Neural crest cell (in vitro differentiated cells): ENCODE data around the gene OR2M7. TPM values are rescaled to one million over a fixed set of nuclear protein-coding genes. Genes with fewer than 3 reads are reported as not detected.
"Not testable (repeated sequence)": the region's sequence is repeated elsewhere in the genome, so short reads cannot be mapped to it uniquely, and the experiment has no call there.

Experiments
- DNase-seq: peaks from one replicate; pipeline ENCODE4 v3.0.0; 2021; ENCODE audit warnings: low read depth, mixed read lengths, low spot score
- H3K27ac Mint-ChIP-seq: one replicate; pipeline ENCODE4 v1.8.0; 2021; ENCODE audit warnings: mild to moderate bottlenecking, mixed read lengths; ENCODE audit not compliant: unreplicated experiment
- H3K27me3 Mint-ChIP-seq: 2 replicates; pipeline ENCODE4 v1.8.0; 2021; ENCODE audit warnings: low read depth, mild to moderate bottlenecking, mixed read lengths
- H3K36me3 Mint-ChIP-seq: 2 replicates; pipeline ENCODE4 v1.8.0; 2021; ENCODE audit warnings: low read depth, mild to moderate bottlenecking, mixed read lengths
- H3K4me1 Mint-ChIP-seq: 2 replicates; pipeline ENCODE4 v1.8.0; 2021; ENCODE audit warnings: mixed read lengths
- H3K4me3 Mint-ChIP-seq: one replicate; pipeline ENCODE4 v1.8.0; 2021; ENCODE audit warnings: mild to moderate bottlenecking, mixed read lengths
- H3K9me3 Mint-ChIP-seq: 2 replicates; pipeline ENCODE4 v1.8.0; 2021; ENCODE audit warnings: mixed read lengths
- total RNA-seq: library from RNA; stranded (reverse); gene quantifications from 2 replicates; pipeline ENCODE4 v1.2.1, GENCODE V29; 2021
- TF ChIP-seq, protein P1 (sequence below): fragments of 200-600 bp; sonication (generic); conservative IDR thresholded peaks from 2 replicates; pipeline ENCODE4 v1.5.0; 2021; ENCODE audit warnings: antibody characterized with exemption, mild to moderate bottlenecking

Gene OR2M7
- total RNA-seq, 1 donor from 2014 or later, result not detected

DNA sequence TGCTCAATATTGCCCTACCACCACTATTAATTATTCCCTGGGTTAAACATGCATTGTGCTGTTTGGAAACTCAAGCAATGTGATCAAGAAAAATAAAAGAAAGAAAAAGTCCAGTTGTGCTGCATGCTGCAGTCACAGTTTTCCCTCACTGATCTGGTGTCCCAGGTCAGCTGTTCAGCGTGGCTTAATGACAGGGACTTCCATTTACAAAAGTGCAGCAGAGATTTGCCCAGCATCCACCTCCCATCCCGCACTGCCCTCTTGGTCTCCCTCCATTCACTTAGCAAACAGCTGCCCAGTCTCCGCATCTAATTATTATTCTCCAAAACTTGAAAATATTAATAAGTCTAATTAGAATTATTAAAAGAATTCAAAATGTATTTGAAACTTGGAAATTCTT lies 35.0 kb upstream of the OR2M7 start:
- Mint-ChIP-seq H3K4me3 (no peak overlapping the region), H3K27me3 (no peaks in the 10 kb centered on the region), H3K4me1 (no peaks in the 10 kb centered on the region), H3K27ac (no peak overlapping the region), H3K9me3 (peaks cover 17% of the 10 kb centered on the region), H3K36me3 (peaks cover 10% of the 10 kb centered on the region)
- TF ChIP-seq, protein P1, sequence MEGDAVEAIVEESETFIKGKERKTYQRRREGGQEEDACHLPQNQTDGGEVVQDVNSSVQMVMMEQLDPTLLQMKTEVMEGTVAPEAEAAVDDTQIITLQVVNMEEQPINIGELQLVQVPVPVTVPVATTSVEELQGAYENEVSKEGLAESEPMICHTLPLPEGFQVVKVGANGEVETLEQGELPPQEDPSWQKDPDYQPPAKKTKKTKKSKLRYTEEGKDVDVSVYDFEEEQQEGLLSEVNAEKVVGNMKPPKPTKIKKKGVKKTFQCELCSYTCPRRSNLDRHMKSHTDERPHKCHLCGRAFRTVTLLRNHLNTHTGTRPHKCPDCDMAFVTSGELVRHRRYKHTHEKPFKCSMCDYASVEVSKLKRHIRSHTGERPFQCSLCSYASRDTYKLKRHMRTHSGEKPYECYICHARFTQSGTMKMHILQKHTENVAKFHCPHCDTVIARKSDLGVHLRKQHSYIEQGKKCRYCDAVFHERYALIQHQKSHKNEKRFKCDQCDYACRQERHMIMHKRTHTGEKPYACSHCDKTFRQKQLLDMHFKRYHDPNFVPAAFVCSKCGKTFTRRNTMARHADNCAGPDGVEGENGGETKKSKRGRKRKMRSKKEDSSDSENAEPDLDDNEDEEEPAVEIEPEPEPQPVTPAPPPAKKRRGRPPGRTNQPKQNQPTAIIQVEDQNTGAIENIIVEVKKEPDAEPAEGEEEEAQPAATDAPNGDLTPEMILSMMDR, result no peak
- DNase-seq, result no peak

DNA sequence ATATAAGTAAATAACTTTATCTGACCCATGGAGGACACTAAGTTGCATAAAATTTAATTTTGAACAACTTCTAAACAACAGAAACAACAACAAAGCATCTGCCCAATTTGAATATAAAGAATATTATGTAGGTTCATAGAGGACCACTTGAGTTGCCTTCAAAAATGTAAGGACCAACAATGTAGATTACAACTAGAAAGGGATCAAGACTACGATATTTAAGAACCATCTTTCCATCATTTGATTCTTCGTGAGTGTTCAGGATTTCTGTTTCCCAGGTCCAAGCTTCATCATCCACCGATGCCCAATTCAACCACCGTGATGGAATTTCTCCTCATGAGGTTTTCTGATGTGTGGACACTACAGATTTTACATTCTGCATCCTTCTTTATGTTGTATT lies 24.1 kb upstream of the OR2M7 start, which contains the start of gene OR14C36:
Gene OR14C36, plus strand, starts transcription at position 301 of the 400 bp plus-strand sequence. Its CDS starts 0 bp downstream, at position 301.
- Mint-ChIP-seq H3K27me3 (no peaks in the 10 kb centered on the region), H3K4me3 (no peak within 1 kb of the TSS), H3K4me1 (no peaks in the 10 kb centered on the region), H3K36me3 (no peaks in the 10 kb centered on the region), H3K27ac (no peak within 1 kb of the TSS), H3K9me3 (peaks cover 23% of the 10 kb centered on the region)
- TF ChIP-seq, protein P1, result no peak
- no peak for DNase-seq

DNA sequence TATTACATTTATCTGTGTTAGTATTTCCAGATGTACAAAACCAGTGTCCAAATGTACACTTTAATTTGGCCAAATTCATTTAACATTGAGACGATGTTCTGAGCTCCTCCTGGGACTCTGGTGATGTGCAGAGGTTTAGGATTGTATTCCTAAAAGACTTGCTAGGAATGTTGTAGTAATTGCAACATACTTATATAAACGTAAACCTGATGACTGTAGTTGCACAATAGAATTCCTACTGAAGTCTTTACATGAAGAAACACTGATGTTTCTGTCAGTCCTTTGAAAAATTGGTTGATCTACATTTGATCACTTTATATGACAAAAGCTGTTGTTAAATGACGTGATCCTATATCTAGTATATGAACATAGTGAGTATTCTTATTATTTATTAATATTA lies 19.1 kb upstream of the OR2M7 start:
- H3K4me1 Mint-ChIP-seq, result no peaks in the 10 kb centered on the region
- peaks cover 6% of the 10 kb centered on the region for H3K36me3 Mint-ChIP-seq
- no peak for DNase-seq
- H3K9me3 Mint-ChIP-seq, result peaks cover 26% of the 10 kb centered on the region
- no peak overlapping the region for H3K27ac Mint-ChIP-seq
- TF ChIP-seq, protein P1, result no peak
- H3K27me3 Mint-ChIP-seq, result no peaks in the 10 kb centered on the region
- H3K4me3 Mint-ChIP-seq, result no peak overlapping the region

DNA sequence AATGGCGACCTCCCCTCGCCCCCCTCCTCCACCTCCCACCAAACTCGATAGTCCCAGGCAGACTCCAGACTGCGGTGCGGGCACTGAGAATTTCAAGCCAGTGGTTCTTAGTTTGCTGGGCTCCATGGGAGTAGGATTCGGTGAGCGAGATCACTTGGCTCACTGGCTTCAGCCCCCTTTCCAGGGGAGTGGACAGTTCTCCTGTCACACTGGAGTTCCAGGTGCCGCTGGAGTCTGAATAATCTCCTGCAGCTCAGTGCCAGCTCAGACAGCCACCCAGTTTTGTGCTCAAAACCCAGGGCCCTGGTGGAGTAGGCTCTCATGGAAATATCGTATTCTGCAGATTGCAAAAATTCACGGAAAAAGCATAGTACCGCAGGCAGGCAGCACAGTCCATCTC lies 7.6 kb downstream of the OR2M7 start:
- Mint-ChIP-seq H3K4me3 (no peak overlapping the region), H3K9me3 (peaks cover 37% of the 10 kb centered on the region), H3K36me3 (peaks cover 12% of the 10 kb centered on the region), H3K27ac (no peak overlapping the region), H3K27me3 (no peaks in the 10 kb centered on the region), H3K4me1 (no peaks in the 10 kb centered on the region)
- TF ChIP-seq, protein P1, result no peak
- DNase-seq, result no peak

DNA sequence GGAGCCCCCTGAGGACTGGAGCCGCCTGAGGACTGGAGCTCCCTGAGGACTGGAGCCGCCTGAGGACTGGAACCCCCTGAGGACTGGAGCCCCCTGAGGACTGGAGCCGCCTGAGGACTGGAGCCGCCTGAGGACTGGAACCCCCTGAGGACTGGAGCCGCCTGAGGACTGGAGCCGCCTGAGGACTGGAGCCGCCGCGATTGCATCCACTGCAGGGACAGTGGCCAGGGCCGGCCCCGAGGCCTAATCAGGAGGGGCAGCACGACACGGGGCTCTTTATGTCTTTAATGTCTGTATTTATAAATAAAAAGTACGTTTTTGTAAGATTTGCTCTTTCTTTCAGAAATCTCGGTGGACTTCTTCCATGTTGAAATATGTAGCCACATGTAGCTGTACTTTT lies 17.6 kb downstream of the OR2M7 start:
- not testable (repeated sequence) for H3K4me1 Mint-ChIP-seq, H3K27ac Mint-ChIP-seq, DNase-seq, H3K4me3 Mint-ChIP-seq, H3K27me3 Mint-ChIP-seq, H3K36me3 Mint-ChIP-seq
- peaks cover 10% of the 10 kb centered on the region for H3K9me3 Mint-ChIP-seq

DNA sequence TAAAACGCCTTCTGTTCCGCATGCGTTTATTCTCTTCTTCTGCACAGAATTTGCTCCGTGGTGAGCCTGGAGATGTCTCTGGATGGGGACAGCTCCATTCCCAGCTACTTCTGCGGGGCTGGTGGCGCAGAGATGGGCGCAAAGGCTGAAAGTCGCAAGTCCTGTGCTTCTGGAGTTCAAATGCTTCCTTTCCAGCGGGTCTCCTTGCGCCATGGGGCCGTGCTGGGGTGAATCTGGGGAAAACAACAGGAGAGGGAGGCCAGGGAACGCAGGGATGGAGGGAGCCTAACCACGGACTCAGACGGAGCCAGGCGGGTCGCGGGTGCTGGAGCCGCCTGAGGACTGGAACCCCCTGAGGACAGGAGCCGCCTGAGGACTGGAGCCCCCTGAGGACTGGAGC lies 18.3 kb downstream of the OR2M7 start:
- Mint-ChIP-seq H3K9me3 (peaks cover 11% of the 10 kb centered on the region), H3K27me3 (no peaks in the 10 kb centered on the region), H3K36me3 (peaks cover 5% of the 10 kb centered on the region), H3K27ac (no peak overlapping the region), H3K4me1 (no peaks in the 10 kb centered on the region), H3K4me3 (no peak overlapping the region)
- TF ChIP-seq, protein P1, result no peak
- no peak for DNase-seq

DNA sequence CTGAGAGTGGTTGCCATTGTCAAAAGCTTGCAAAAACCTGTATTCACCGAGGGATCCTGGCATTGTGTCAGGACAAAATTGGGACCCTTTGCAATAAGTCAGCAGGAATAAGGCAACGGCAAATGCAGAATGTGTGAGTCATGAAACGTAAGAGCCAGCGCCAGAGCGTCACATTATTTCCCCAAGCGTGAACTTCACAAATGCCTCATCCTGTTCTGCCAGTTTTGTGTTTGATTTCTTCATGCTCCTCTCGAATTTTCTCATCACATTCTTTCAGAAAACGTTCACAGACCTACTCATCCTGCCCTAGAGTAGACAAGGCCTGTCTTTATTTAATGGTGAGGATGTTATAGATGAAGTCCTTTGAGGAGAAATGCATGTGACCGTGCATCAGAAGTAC lies 18.7 kb downstream of the OR2M7 start:
- H3K9me3 Mint-ChIP-seq, result peaks cover 11% of the 10 kb centered on the region
- not testable (repeated sequence) for H3K27ac Mint-ChIP-seq, H3K36me3 Mint-ChIP-seq, H3K27me3 Mint-ChIP-seq, H3K4me1 Mint-ChIP-seq, H3K4me3 Mint-ChIP-seq, DNase-seq
